ENCODE data around the gene TUT4. TPM values are rescaled to one million over a fixed set of nuclear protein-coding genes. Genes with fewer than 3 reads are reported as not detected.

The TUT4 gene
- total RNA-seq, 3 donors from 2014 or later (not counting 1 experiment from before 2014, with no cell fraction given) = 124 to 156 (median 125) TPM

DNA sequence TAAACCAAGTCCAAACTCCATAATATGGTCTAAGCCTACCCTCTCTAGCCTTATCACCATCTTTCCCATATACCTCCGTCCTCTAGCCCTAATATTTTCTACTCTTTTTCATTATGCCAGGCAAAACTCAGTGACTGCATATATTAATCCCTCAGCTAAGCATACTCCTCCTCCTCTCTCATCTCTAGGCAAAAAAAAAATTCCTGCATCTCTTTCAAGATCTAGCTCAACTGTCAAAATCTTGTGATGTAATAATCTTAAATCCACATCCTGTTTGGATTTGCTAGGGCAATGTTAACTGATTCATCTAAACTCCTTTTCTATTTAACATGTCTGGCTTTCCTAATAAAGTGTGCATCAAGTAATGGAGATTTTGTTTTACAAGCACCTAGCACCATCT lies 128.1 kb downstream of the TUT4 start:
- H3K4me3 Mint-ChIP-seq = peak overlapping the region; percentile 32
- intact Hi-C loops (cut with micrococcal nuclease) = loop anchor here (1.0 kb wide), 1 partner anchor 21 kb away; the partner anchor contains the start of genes ORC1 and PRPF38A
- no peaks in the 10 kb centered on the region for H3K36me3 Mint-ChIP-seq
- H3K27ac ChIP-seq (ENCODE audit: low read length) = peak overlapping the region; percentile 82
- DNase-seq (peak in 1 of 2 donors; percentile 28), ATAC-seq (no peak)
- peaks cover 16 to 26% of the 10 kb centered on the region in 2 donors for H3K4me1 Mint-ChIP-seq
- H3K36me3 ChIP-seq (ENCODE audit: control insufficient read depth, insufficient read depth, low read length) = peaks cover 33% of the 10 kb centered on the region
- peaks cover 9% of the 10 kb centered on the region for H3K4me1 ChIP-seq (ENCODE audit: control insufficient read depth, insufficient read depth, low read length)
- no peaks in the 10 kb centered on the region for H3K27me3 ChIP-seq (ENCODE audit: control insufficient read depth, insufficient read depth, low read length)
- no peaks in the 10 kb centered on the region for H3K27me3 Mint-ChIP-seq (ENCODE audit: low read depth in 2 of 2)
- no peaks in the 10 kb centered on the region for H3K9me3 ChIP-seq (ENCODE audit: control insufficient read depth, insufficient read depth, low read length)
- no peak overlapping the region for H3K4me3 ChIP-seq (ENCODE audit: low read length)
- H3K9me3 Mint-ChIP-seq = no peaks in the 10 kb centered on the region
- peak overlapping the region; percentile 86 to 98 for H3K27ac Mint-ChIP-seq
- 91% methylated on average over 1 of the region's 1 CpG for WGBS (ENCODE audit: insufficient coverage)
- TF ChIP-seq, protein P1, sequence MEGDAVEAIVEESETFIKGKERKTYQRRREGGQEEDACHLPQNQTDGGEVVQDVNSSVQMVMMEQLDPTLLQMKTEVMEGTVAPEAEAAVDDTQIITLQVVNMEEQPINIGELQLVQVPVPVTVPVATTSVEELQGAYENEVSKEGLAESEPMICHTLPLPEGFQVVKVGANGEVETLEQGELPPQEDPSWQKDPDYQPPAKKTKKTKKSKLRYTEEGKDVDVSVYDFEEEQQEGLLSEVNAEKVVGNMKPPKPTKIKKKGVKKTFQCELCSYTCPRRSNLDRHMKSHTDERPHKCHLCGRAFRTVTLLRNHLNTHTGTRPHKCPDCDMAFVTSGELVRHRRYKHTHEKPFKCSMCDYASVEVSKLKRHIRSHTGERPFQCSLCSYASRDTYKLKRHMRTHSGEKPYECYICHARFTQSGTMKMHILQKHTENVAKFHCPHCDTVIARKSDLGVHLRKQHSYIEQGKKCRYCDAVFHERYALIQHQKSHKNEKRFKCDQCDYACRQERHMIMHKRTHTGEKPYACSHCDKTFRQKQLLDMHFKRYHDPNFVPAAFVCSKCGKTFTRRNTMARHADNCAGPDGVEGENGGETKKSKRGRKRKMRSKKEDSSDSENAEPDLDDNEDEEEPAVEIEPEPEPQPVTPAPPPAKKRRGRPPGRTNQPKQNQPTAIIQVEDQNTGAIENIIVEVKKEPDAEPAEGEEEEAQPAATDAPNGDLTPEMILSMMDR (IDR thresholded peaks at IDR 0.05) = no peak

DNA sequence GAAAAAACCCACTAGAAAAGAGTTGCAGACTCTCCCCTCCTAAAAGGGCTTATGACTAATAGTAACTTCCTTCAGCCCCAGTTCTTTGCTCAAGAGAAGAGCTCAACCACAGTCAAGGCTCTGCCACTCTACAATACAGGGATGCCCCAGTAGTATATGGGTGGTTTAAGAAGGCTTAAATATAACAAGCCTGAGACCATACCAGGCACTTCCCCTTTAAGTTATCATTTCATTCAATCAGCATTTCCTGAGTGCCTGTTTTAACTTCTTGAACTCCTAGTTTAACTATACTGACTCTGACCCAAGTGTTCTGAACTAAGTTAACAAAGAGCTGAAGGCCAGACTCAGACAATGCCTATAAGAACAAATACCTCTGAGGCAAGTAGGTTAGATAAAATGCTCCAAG lies 128.7 kb downstream of the TUT4 start:
- Histone ChIP-seq H3K4me1 (ENCODE audit: control insufficient read depth, insufficient read depth, low read length) (peaks cover 9% of the 10 kb centered on the region), H3K36me3 (ENCODE audit: control insufficient read depth, insufficient read depth, low read length) (peaks cover 37% of the 10 kb centered on the region), H3K27me3 (ENCODE audit: control insufficient read depth, insufficient read depth, low read length) (no peaks in the 10 kb centered on the region), H3K4me3 (ENCODE audit: low read length) (no peak overlapping the region), H3K9me3 (ENCODE audit: control insufficient read depth, insufficient read depth, low read length) (no peaks in the 10 kb centered on the region), H3K27ac (ENCODE audit: low read length) (peak overlapping the region; percentile 82)
- Mint-ChIP-seq H3K27me3 (ENCODE audit: low read depth in 2 of 2) (no peaks in the 10 kb centered on the region), H3K4me1 (peaks cover 16 to 26% of the 10 kb centered on the region in 2 donors), H3K27ac (peak overlapping the region; percentile 86 to 98), H3K36me3 (no peaks in the 10 kb centered on the region), H3K4me3 (peak overlapping the region; percentile 85), H3K9me3 (no peaks in the 10 kb centered on the region)
- DNase-seq = peak in 1 of 2 donors; percentile 76
- intact Hi-C loops (cut with micrococcal nuclease) = loop anchor here (1.0 kb wide), 1 partner anchor 20 kb away; the partner anchor contains the start of genes ORC1 and PRPF38A
- TF ChIP-seq, protein P1 (IDR thresholded peaks at IDR 0.05) = no peak
- peak; percentile 82 to 90 (median 82) for ATAC-seq

DNA sequence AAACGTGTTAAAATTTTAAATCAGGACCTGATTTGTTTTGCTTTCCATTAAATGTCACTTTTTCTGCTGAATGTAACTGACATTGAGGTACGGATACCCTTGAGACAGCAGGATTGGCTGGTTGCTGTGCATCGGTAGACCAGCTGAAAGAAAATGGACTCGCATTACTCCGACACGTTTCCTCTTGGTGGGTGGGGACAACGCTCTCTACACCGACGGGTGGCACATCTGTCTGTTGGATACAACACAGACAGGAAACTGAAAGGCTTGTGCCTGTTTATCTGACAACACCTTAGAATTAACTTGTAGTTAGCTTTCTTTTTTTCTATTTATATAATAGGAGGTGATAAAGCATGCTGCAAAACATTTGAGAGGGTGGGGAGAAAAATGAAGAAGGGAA lies 129.1 kb downstream of the TUT4 start:
- TF ChIP-seq, protein P1 (IDR thresholded peaks at IDR 0.05) = no peak
- no peaks in the 10 kb centered on the region for H3K9me3 Mint-ChIP-seq
- peaks cover 9% of the 10 kb centered on the region for H3K4me1 ChIP-seq (ENCODE audit: control insufficient read depth, insufficient read depth, low read length)
- no peaks in the 10 kb centered on the region for H3K9me3 ChIP-seq (ENCODE audit: control insufficient read depth, insufficient read depth, low read length)
- intact Hi-C loops (cut with micrococcal nuclease) = loop anchor here (1.0 kb wide), 1 partner anchor 19 kb away; the partner anchor contains the start of genes ORC1 and PRPF38A
- H3K27ac Mint-ChIP-seq = peak overlapping the region; percentile 86 to 98
- H3K4me3 Mint-ChIP-seq = peak overlapping the region; percentile 85
- ATAC-seq = peak; percentile 90 to 94 (median 91)
- WGBS (ENCODE audit: insufficient coverage) = 19% methylated on average over 9 of the region's 9 CpGs
- no peaks in the 10 kb centered on the region for H3K36me3 Mint-ChIP-seq
- H3K27me3 Mint-ChIP-seq (ENCODE audit: low read depth in 2 of 2) = no peaks in the 10 kb centered on the region
- no peak overlapping the region for H3K4me3 ChIP-seq (ENCODE audit: low read length)
- H3K27ac ChIP-seq (ENCODE audit: low read length) = peak overlapping the region; percentile 82
- DNase-seq = peak; percentile 44 to 88
- H3K36me3 ChIP-seq (ENCODE audit: control insufficient read depth, insufficient read depth, low read length) = peaks cover 38% of the 10 kb centered on the region
- no peaks in the 10 kb centered on the region for H3K27me3 ChIP-seq (ENCODE audit: control insufficient read depth, insufficient read depth, low read length)
- peaks cover 16 to 26% of the 10 kb centered on the region in 2 donors for H3K4me1 Mint-ChIP-seq

DNA sequence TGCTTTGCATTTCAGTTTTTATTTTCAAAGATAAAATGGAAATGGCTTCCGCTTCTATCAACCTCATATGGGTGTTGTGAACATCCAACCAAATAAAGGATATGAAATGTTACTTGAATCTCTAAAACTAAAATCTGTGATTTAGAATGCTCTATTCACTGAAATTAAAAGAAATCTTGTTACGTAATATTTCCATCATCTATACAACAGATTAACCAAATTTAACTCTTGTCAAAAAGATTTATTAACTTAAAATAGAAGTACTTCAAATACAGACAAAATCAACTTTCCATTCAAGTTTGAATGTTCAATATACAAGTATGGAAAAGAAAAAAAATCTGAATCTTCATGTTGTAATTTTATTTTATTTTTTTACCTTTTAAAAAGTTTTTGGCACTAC lies 129.8 kb downstream of the TUT4 start:
- Mint-ChIP-seq H3K36me3 (peaks cover 4% of the 10 kb centered on the region), H3K27me3 (ENCODE audit: low read depth in 2 of 2) (no peaks in the 10 kb centered on the region), H3K4me1 (peaks cover 16 to 26% of the 10 kb centered on the region in 2 donors), H3K27ac (peak overlapping the region in 1 of 2 donors; percentile 60), H3K9me3 (no peaks in the 10 kb centered on the region), H3K4me3 (peak overlapping the region; percentile 19)
- TF ChIP-seq, protein P1 (IDR thresholded peaks at IDR 0.05) = no peak
- H3K4me3 ChIP-seq (ENCODE audit: low read length) = no peak overlapping the region
- no peak for DNase-seq
- no peaks in the 10 kb centered on the region for H3K9me3 ChIP-seq (ENCODE audit: control insufficient read depth, insufficient read depth, low read length)
- peaks cover 45% of the 10 kb centered on the region for H3K36me3 ChIP-seq (ENCODE audit: control insufficient read depth, insufficient read depth, low read length)
- 100% methylated on average over 1 of the region's 2 CpGs for WGBS (ENCODE audit: insufficient coverage)
- ATAC-seq = no peak
- peaks cover 9% of the 10 kb centered on the region for H3K4me1 ChIP-seq (ENCODE audit: control insufficient read depth, insufficient read depth, low read length)
- intact Hi-C loops (cut with micrococcal nuclease) = no loop called here
- no peak overlapping the region for H3K27ac ChIP-seq (ENCODE audit: low read length)
- H3K27me3 ChIP-seq (ENCODE audit: control insufficient read depth, insufficient read depth, low read length) = no peaks in the 10 kb centered on the region

Measured in natural killer cell (primary cell).